Measurements from ENCODE around the gene C6orf89. TPM values are rescaled to one million over a fixed set of nuclear protein-coding genes. Genes with fewer than 3 reads are reported as not detected.

Gene C6orf89
- total RNA-seq, 4 donors from 2014 or later, result 18.6 to 34.9 (median 23.1) TPM

DNA sequence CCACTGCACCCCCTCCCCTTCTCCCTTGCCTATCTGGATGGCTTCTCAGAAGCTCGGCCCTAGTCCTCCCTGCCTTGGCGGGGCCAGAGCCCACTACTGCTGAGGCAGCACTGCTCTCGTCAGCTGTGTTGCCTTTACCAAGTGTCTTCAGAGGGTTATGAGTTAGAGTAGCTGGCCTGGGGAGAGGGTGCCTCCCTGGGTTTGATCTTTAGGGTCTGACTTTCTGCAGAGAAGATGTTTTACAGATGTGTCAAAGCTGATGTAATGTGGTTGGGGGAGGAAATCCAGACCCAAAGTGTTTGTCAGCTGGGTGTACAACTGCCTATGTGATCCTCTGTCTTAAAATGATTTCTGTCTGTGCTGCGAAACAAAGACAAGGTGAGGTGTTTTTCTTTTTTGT, 38.4 kb downstream of the C6orf89 start:
- TF ChIP-seq, protein P1, sequence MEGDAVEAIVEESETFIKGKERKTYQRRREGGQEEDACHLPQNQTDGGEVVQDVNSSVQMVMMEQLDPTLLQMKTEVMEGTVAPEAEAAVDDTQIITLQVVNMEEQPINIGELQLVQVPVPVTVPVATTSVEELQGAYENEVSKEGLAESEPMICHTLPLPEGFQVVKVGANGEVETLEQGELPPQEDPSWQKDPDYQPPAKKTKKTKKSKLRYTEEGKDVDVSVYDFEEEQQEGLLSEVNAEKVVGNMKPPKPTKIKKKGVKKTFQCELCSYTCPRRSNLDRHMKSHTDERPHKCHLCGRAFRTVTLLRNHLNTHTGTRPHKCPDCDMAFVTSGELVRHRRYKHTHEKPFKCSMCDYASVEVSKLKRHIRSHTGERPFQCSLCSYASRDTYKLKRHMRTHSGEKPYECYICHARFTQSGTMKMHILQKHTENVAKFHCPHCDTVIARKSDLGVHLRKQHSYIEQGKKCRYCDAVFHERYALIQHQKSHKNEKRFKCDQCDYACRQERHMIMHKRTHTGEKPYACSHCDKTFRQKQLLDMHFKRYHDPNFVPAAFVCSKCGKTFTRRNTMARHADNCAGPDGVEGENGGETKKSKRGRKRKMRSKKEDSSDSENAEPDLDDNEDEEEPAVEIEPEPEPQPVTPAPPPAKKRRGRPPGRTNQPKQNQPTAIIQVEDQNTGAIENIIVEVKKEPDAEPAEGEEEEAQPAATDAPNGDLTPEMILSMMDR (IDR thresholded peaks at IDR 0.05), result no peak
- H3K9me3 ChIP-seq, result no peaks in the 10 kb centered on the region
- no peak for DNase-seq
- 88 to 93% methylated on average over 4 of the region's 4 CpGs for WGBS, 2 donors
- H3K4me3 ChIP-seq, result no peak overlapping the region
- peaks cover 0 to 17% (median 0%) of the 10 kb centered on the region in 3 donors for H3K4me1 ChIP-seq
- no peak overlapping the region for H3K27ac ChIP-seq
- intact Hi-C loops (cut with DNase I), result no loop called here
- H3K27me3 ChIP-seq, result no peaks in the 10 kb centered on the region
- H3K36me3 ChIP-seq, result peaks cover 0 to 77% (median 6%) of the 10 kb centered on the region in 3 donors

DNA sequence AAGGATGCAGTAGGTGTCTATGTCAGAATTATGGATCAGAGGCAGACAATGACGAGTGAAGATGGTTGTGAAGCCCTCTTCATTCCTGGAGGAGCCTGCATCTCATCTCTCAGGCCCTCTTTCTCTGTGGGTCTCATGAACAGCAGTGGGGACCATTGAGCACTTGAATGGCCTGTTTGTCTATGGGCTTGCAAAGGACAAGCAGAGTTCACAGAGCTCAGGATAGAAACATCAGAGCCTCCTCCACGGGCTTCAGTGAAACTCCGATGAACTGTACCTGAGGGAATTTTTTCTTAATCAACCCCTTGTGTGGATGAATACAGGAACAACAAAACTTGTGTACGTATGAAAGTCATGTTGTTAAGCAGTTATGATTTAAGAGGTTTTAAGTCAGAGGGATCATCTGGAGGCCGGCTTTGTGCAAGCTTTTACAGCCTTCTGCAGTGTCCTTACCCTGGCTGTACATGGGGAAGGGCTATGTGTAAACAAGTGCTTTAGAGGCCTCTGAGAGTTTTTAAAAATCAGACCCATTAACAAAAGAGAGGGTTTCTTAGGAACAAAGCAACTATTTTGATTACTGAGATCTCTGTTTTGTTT, 39.1 kb downstream of the C6orf89 start:
- H3K36me3 ChIP-seq, result peaks cover 0 to 70% (median 6%) of the 10 kb centered on the region in 3 donors
- H3K4me3 ChIP-seq, result no peak overlapping the region
- H3K4me1 ChIP-seq, result peaks cover 0 to 24% (median 0%) of the 10 kb centered on the region in 3 donors
- DNase-seq, result no peak
- no peaks in the 10 kb centered on the region for H3K27me3 ChIP-seq
- no peak overlapping the region for H3K27ac ChIP-seq
- WGBS, 2 donors, result 71 to 85% methylated on average over 5 of the region's 5 CpGs
- intact Hi-C loops (cut with DNase I), result no loop called here
- TF ChIP-seq POLR2A (IDR thresholded peaks at IDR 0.05), result no peak
- no peaks in the 10 kb centered on the region for H3K9me3 ChIP-seq

- no peaks in the 10 kb centered on the region for H3K27me3 ChIP-seq
- DNase-seq, result no peak
- no peaks in the 10 kb centered on the region for H3K9me3 ChIP-seq
- WGBS, 2 donors, result 87 to 97% methylated on average over 2 to 4 of the region's 4 CpGs
- H3K4me1 ChIP-seq, result peaks cover 0 to 28% (median 0%) of the 10 kb centered on the region in 3 donors
- no peak overlapping the region for H3K27ac ChIP-seq
- H3K4me3 ChIP-seq, result no peak overlapping the region
- TF ChIP-seq, protein P1 (IDR thresholded peaks at IDR 0.05), result no peak
- no peak for TF ChIP-seq POLR2A (IDR thresholded peaks at IDR 0.05)
- intact Hi-C loops (cut with DNase I), result no loop called here
- peaks cover 0 to 60% (median 6%) of the 10 kb centered on the region in 3 donors for H3K36me3 ChIP-seq
Observed at GRCh38 chr6:36925809-36926208, 40.1 kb downstream of the C6orf89 start.

- 75 to 80% methylated on average over 10 of the region's 10 CpGs for WGBS, 2 donors
- DNase-seq, result no peak
- Histone ChIP-seq H3K27me3 (no peaks in the 10 kb centered on the region), H3K4me3 (no peak overlapping the region), H3K4me1 (peaks cover 0 to 28% (median 0%) of the 10 kb centered on the region in 3 donors), H3K27ac (no peak overlapping the region), H3K9me3 (no peaks in the 10 kb centered on the region), H3K36me3 (peaks cover 0 to 49% (median 6%) of the 10 kb centered on the region in 3 donors)
- intact Hi-C loops (cut with DNase I), result no loop called here
- TF ChIP-seq, protein P1 (IDR thresholded peaks at IDR 0.05), result no peak
Observed at GRCh38 chr6:36926708-36927513, 41.2 kb downstream of the C6orf89 start.

DNA sequence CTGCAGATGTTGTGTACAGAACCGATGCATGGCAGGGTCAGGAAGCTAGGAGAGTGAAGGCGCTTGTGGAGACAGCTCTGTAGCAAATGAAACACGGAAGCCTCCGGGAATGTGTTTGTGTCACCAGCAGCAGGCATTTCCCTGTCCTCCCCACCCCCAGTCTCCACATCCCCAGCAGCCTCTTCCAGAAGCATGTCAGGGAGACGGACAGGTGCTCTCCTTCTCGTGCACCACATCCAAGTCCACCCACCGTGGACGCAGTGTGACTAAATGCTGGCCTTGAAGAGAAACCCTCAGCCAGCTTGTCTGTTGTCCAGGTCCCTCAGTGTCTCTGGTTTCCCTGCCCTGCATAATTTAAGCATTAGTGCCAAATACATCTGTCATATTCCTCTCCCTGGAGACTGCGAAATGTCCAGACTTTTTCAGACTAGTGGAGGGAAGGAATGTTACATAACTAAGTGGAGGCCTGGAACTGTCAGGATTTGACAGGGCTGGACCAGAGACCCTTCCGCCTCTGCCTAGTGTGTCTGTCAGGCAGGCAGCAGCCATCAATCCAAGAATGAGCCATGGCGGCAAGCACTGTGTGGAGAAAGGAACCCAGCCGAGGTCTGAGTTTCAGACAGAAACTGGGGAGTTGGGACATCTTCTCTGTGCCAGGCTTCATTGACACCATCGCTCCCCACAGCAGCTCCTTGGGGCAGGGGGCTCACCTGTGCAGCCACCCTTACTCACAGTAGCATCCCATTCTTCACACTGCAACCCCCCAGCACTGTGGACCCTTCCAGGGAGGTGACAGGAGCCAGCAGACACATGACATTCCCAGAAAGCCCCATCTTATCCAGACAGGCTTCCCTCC, 42.2 kb downstream of the C6orf89 start:
- Histone ChIP-seq H3K36me3 (peaks cover 0 to 39% (median 6%) of the 10 kb centered on the region in 3 donors), H3K4me1 (peaks cover 0 to 28% (median 0%) of the 10 kb centered on the region in 3 donors), H3K4me3 (no peak overlapping the region), H3K27ac (no peak overlapping the region), H3K27me3 (no peaks in the 10 kb centered on the region), H3K9me3 (no peaks in the 10 kb centered on the region)
- DNase-seq, result no peak
- TF ChIP-seq, protein P1 (IDR thresholded peaks at IDR 0.05), result no peak
- no peak for TF ChIP-seq POLR2A (IDR thresholded peaks at IDR 0.05)
- WGBS, 2 donors, result 55 to 79% methylated on average over 12 to 13 of the region's 13 CpGs
- intact Hi-C loops (cut with DNase I), result no loop called here

All from esophagus squamous epithelium (tissue), 5 donors.